ENCODE results near the gene CACNA2D3.

- no peak for TF ChIP-seq POLR2AphosphoS5 (IDR thresholded peaks at IDR 0.05)
- TF ChIP-seq CTCF (IDR thresholded peaks at IDR 0.05), result no peak
- TF ChIP-seq POLR2A (IDR thresholded peaks at IDR 0.05), result no peak
- no peak for TF ChIP-seq EP300 (IDR thresholded peaks at IDR 0.05; ENCODE audit: low read depth)
These were observed 204.6 kb downstream of the CACNA2D3 start for GRCh38 chr3:54326951-54327350.

All from transverse colon (tissue), 4 donors.